ENCODE results near the gene FAM193B.

FAM193B gene

GRCh38 chr5:177499842-177500241 lies 54.5 kb downstream of the FAM193B start:
- TF ChIP-seq POLR2A (IDR thresholded peaks at IDR 0.05; ENCODE audit: low read depth, low read length) = no peak
- FAIRE-seq = no peak
- DNase-seq (ENCODE audit: insufficient read length, low spot score) = no peak

DNA sequence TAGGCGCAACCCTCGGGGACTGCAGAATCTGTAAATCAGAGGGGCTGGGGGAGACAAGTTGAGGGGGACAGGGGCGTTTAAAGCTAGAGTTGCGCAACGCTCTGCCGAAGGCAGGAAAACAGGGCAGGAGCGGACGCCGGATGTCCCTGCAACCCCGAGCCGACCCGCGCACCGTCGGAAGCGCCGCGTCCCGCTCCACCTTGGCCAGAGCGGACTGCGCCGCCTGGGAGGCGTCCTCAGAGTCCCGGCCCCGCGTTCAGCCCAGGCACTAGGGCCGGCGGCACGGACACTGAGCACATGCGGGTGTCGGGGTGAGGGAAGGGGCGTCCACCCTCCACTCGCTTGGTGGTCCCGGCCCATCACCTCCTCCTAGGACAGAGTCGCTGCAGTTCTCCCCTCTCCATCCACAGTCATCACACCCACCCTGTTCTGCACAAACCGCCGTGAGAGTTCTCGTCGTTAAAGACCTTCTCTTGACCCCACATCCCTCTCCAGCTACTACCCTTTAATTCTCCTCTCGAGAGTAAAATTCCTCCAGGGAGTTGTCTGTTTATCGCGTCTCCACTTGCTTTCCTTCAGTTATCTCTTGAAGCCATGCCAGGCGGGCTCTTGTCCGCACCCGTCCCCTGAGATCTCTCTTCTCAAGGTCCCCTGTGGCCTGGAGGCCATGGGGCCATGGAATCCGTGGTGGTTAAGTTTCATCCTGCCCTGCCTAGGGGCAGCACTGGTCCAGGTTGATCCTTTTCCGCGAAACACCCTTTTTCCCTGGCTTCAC lies 56.2 kb downstream of the FAM193B start:
- TF ChIP-seq POLR2A (IDR thresholded peaks at IDR 0.05; ENCODE audit: low read depth, low read length) = no peak
- no peak for FAIRE-seq
- no peak for DNase-seq (ENCODE audit: insufficient read length, low spot score)

DNA sequence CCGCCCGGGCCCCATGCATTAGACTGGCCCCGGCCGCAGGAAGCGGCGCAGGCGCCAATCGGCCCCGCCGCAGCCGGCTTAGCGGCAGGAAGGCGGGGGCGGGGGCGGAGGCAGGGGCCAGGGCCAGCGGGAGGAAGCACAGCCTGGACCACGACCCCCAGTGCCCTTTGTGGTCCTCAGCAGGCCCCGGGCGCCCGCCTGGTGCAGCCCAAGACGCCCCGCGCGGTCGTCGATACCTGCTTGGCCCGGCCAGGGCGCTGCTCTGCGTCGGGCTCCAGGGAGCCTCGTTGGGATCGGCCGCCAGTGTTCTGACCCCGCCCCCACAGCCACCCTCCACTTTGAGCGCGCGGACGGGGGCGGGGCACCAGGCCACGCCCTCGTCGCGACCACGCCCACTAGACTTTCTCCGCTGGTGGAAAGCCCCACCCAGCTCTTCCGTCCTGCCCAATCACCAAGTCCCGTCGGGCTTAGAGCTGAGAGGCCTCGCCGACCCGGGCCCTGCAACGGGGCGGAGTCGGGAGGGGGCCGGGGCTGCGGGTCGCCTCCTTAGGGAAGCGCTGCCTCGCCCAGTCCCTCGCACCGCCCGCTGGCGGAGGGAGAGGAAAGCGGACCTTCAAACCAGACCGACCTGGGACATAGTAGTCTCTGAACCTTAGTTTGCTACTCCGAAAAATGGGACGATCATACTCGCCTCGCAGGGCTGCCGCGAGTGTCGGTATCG lies 56.9 kb downstream of the FAM193B start, which contains the start of gene PDLIM7:
PDLIM7 (minus strand) TSS at position 313 of the 721 bp plus-strand sequence. CDS start 1,092 bp downstream, outside the sequence.
- peak; percentile 95 for TF ChIP-seq POLR2A (IDR thresholded peaks at IDR 0.05; ENCODE audit: low read depth, low read length)
- peak; percentile 96 for DNase-seq (ENCODE audit: insufficient read length, low spot score)
- FAIRE-seq = no peak

GRCh38 chr5:177496727-177497291 lies 57.6 kb downstream of the FAM193B start:
- DNase-seq (ENCODE audit: insufficient read length, low spot score) (peak; percentile 75), FAIRE-seq (no peak)
- TF ChIP-seq POLR2A (IDR thresholded peaks at IDR 0.05; ENCODE audit: low read depth, low read length) = no peak; the same call in none of the 2 replicates

DNA sequence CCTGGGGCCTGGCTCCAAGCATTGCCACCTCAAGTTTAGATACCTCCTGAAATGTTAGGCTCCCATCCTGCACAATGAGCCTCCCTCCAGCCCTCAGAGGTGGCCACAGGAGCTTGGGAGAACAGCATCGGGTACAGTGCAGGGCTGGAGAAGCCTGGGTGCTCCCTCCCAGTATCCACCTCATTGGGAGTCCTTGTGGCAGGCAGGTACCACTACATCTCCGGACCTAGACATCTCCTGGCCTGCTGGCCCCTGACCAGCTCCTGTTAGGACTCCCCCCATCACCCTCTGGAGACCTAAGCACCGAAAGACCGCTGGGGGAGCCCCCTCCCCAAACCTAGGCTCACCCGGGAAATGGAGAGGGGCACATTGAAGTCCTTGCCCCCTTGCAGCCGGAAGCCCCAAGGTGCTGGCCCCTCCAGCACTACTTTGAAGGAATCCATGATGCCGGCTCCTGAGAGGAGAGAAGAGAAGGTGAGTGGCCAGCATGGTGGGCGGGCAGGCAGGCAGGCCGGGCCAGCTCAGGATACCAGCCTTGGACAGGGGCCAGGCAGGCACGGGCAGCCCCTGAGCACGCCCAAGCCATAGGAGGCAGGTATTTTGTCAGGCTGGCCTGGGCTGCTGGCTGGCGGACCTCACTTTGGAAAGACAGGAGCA lies 58.2 kb downstream of the FAM193B start:
- FAIRE-seq (no peak), DNase-seq (ENCODE audit: insufficient read length, low spot score) (no peak)
- TF ChIP-seq POLR2A (IDR thresholded peaks at IDR 0.05; ENCODE audit: low read depth, low read length) = no peak

- peak; percentile 53; the same call in 1 of the 2 replicates for TF ChIP-seq POLR2A (IDR thresholded peaks at IDR 0.05; ENCODE audit: low read depth, low read length)
- FAIRE-seq (no peak), DNase-seq (ENCODE audit: insufficient read length, low spot score) (peak; percentile 86)
Measured at GRCh38 chr5:177495243-177496060, 58.9 kb downstream of the FAM193B start.

- FAIRE-seq (no peak), DNase-seq (ENCODE audit: insufficient read length, low spot score) (peak; percentile 96)
- TF ChIP-seq POLR2A (IDR thresholded peaks at IDR 0.05; ENCODE audit: low read depth, low read length) = no peak
Measured at GRCh38 chr5:177494346-177495195, 59.8 kb downstream of the FAM193B start.

DNA sequence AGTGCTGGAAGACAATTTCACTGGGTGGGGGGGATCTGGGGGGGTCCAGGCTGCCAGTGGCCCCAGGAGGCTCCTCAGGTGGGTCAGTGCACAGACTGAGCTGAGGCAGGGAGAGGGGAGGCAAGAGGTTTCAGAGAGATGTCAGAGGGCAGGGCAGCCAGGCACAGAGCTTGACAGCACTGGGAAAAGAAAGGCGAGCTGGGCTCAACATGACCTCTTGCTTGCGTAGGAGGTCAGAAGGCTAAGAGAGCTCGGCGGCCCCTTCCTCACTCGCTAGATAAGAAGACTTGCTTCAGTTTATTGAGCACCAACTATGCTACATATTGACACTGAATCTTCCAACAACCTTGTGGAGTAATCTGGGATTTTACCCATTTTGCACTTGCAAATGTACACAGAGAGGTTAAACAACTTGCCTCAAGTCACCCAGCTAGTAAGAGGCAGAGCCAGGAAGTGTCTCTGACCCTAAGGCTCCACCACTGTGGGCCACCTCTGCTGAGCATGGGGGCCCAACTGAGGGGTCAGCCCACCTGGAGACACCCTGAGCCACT lies 60.5 kb downstream of the FAM193B start:
- DNase-seq (ENCODE audit: insufficient read length, low spot score) (no peak), FAIRE-seq (no peak)
- TF ChIP-seq POLR2A (IDR thresholded peaks at IDR 0.05; ENCODE audit: low read depth, low read length) = no peak

GRCh38 chr5:177492841-177493240 lies 61.5 kb downstream of the FAM193B start:
- no peak for DNase-seq (ENCODE audit: insufficient read length, low spot score)
- no peak for FAIRE-seq
- no peak for TF ChIP-seq POLR2A (IDR thresholded peaks at IDR 0.05; ENCODE audit: low read depth, low read length)

DNA sequence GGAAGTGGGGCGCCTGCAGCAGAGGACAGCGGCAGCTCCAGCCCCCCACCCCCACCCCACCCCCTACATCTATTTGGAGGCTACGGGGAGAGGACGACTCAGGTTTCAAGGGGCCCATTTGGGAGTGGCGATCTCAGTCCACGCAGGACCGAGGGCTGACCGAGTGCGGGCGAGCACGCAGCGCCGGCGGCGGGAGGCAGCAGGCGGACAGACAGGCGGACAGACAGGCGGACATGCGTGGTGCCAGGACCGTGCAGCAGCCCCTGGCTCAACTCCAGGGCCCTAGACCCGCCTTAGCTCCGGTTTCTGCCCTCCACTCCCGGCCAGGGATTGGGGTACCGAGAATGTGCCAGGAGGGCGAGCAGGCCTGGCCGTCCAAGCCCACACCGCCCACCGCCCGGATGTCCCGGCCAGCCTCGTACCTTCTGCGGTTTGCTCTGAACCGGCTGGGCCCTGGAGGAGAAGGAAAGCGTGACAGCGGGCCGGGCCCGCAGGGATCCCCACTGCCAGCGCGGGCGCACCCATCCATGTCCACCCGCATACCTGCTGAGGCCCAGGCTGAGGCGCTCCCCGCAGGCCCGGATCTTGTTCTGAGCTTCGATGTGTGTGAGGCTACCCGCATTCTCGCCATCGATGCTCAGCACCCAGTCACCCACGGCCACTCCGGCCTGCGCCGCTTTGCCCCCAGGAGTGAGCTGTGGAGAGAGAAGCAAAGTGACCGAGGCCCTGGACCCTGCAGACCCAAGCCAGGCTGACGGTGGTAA lies 62.2 kb downstream of the FAM193B start:
- no peak for FAIRE-seq

DNA sequence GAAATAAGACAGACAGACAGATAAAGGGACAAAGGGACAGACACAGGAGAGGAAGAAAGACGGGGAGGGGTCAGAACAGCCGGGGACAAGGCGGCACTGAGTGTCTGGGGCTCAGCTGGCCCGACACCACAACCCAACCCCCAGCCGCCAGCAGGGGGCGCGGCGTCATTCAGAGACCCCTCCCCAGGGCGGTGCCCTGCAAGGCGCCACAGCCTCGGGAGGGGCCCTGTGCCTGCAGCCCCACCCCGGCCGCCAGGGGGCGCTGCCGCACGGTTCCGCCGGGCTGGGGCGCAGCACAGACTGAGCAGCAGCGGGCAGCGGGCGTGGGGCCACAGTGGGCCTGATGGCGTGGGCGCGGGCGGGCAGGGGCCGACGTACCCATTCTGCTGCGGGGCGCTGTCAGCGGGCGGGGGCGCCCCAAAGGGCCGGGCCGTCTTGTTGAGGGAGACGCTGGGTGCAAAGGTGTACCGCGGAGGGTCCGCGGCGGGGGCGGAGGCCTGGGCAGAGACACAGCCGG lies 62.9 kb downstream of the FAM193B start:
- no peak for TF ChIP-seq POLR2A (IDR thresholded peaks at IDR 0.05; ENCODE audit: low read depth, low read length)
- FAIRE-seq (no peak), DNase-seq (ENCODE audit: insufficient read length, low spot score) (no peak)

More for the DNA sequence above, 62.2 kb downstream of the FAM193B start:
- no peak for TF ChIP-seq POLR2A (IDR thresholded peaks at IDR 0.05; ENCODE audit: low read depth, low read length)
- DNase-seq (ENCODE audit: insufficient read length, low spot score) = no peak

Data from H54 (cell line).